Measurements from ENCODE around the gene CRYBB3. TPM values are rescaled to one million over a fixed set of nuclear protein-coding genes. Genes with fewer than 3 reads are reported as not detected.
"Not testable (repeated sequence)": the region's sequence is repeated elsewhere in the genome, so short reads cannot be mapped to it uniquely, and the experiment has no call there.

The CRYBB3 gene
- total RNA-seq, 1 donor from 2014 or later = not detected

DNA sequence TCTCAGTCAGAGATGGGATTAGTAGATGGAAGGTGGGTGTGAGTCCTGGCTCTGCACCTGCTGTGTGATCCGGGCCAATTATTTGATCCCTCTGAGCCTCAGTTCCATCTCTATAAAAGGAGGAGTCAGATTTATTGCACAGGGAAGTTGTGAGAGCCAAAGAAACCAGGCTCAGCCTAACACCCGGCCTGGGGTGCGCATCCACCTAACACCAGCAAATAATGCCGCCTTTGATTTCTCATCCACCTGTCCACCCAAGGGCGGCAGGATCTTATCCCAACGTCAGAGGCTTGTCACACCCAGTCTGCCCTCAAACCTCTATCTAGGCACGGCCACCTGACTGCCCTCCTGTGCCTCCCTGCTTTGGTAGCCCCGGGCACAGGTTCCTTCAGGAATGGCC is 22.1 kb downstream of the CRYBB3 start:
- H3K27ac Mint-ChIP-seq = no peak overlapping the region
- H3K36me3 Mint-ChIP-seq = no peaks in the 10 kb centered on the region
- TF ChIP-seq, protein P1, sequence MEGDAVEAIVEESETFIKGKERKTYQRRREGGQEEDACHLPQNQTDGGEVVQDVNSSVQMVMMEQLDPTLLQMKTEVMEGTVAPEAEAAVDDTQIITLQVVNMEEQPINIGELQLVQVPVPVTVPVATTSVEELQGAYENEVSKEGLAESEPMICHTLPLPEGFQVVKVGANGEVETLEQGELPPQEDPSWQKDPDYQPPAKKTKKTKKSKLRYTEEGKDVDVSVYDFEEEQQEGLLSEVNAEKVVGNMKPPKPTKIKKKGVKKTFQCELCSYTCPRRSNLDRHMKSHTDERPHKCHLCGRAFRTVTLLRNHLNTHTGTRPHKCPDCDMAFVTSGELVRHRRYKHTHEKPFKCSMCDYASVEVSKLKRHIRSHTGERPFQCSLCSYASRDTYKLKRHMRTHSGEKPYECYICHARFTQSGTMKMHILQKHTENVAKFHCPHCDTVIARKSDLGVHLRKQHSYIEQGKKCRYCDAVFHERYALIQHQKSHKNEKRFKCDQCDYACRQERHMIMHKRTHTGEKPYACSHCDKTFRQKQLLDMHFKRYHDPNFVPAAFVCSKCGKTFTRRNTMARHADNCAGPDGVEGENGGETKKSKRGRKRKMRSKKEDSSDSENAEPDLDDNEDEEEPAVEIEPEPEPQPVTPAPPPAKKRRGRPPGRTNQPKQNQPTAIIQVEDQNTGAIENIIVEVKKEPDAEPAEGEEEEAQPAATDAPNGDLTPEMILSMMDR (conservative IDR thresholded peaks at IDR 0.05) = no peak
- H3K9me3 Mint-ChIP-seq = no peaks in the 10 kb centered on the region
- no peak for DNase-seq (ENCODE audit: extremely low spot score, unreplicated experiment)
- peaks cover 41% of the 10 kb centered on the region for H3K27me3 Mint-ChIP-seq
- H3K4me3 Mint-ChIP-seq = no peak overlapping the region
- no peaks in the 10 kb centered on the region for H3K4me1 Mint-ChIP-seq (ENCODE audit: unreplicated experiment)

DNA sequence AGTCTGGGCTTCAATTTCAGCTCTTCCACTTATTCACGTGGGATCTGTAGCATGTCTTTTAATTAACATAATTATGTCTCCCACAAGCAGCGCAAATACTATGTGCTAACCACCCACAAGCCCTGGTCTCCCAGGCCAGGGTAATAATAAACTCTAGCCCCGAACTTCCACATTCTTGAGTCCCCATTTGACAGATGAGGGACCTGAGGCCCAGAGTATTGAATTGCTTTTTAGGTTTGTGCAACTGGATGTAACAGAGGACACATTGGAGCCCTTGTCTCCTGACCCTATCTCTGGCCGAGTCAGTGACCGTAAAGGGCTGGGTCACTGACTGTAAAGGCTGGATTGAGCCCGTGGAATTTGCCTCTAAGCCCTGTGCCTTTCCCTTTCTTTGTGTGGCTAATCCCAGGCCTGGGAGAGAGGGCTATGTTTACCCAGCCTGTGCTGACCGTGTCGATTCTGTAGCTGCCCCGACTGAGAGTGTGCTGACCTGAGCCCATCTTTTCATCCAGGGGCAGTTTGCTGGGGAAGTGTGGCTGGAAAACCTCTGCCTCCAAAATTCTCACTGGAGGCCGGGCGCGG is 23.7 kb downstream of the CRYBB3 start:
- Mint-ChIP-seq H3K36me3 (no peaks in the 10 kb centered on the region), H3K4me1 (ENCODE audit: unreplicated experiment) (no peaks in the 10 kb centered on the region), H3K9me3 (no peaks in the 10 kb centered on the region), H3K4me3 (no peak overlapping the region), H3K27ac (no peak overlapping the region), H3K27me3 (peaks cover 44% of the 10 kb centered on the region)
- TF ChIP-seq, protein P1 (conservative IDR thresholded peaks at IDR 0.05) = no peak
- DNase-seq (ENCODE audit: extremely low spot score, unreplicated experiment) = no peak

DNA sequence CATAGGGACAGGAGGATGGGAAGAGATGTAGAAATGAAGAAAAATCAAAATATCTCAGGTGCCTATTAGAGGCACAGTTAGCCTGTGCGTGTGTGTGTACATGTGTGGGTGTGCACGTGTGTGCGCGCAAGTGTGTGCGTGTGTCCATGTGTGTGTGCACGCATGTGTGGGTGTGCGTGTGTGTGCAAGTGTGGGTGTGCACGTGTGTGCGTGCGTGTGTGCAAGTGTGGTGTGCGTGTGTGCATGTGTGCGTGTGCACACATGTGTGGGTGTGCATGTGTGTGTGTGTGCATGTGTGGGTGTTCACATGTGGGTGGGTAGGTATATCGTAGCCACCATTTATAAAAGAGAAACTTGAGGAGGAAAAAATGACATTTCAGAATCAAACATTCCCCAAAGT is 29.2 kb downstream of the CRYBB3 start:
- no peaks in the 10 kb centered on the region for H3K9me3 Mint-ChIP-seq
- no peaks in the 10 kb centered on the region for H3K36me3 Mint-ChIP-seq
- H3K4me3 Mint-ChIP-seq = no peak overlapping the region
- H3K27ac Mint-ChIP-seq = no peak overlapping the region
- peaks cover 16% of the 10 kb centered on the region for H3K27me3 Mint-ChIP-seq
- no peaks in the 10 kb centered on the region for H3K4me1 Mint-ChIP-seq (ENCODE audit: unreplicated experiment)
- TF ChIP-seq, protein P1 (conservative IDR thresholded peaks at IDR 0.05) = no peak
- DNase-seq (ENCODE audit: extremely low spot score, unreplicated experiment) = no peak

DNA sequence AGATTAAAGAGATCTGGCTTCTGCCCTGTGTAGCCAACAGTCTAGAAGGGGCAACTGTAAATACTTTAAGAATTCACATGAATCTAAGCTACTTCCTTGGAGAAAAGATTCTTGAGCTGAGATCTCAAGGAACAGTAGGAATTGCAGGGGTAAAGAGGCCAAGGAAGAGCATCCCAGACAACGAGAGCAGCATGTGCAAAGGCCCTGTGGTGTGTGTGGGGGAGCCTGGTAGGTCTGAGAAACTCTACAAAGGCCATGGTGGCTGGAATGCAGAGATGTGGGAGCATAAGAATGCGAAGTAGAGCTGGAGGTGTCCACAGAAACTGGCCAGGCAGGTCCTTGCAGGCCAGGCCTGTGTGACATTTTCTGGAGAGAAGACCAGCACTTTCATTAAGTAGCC is 31.1 kb downstream of the CRYBB3 start:
- not testable (repeated sequence) for H3K4me1 Mint-ChIP-seq (ENCODE audit: unreplicated experiment); H3K36me3 Mint-ChIP-seq; DNase-seq (ENCODE audit: extremely low spot score, unreplicated experiment); H3K27ac Mint-ChIP-seq; H3K4me3 Mint-ChIP-seq; H3K9me3 Mint-ChIP-seq
- H3K27me3 Mint-ChIP-seq = peaks cover 18% of the 10 kb centered on the region

DNA sequence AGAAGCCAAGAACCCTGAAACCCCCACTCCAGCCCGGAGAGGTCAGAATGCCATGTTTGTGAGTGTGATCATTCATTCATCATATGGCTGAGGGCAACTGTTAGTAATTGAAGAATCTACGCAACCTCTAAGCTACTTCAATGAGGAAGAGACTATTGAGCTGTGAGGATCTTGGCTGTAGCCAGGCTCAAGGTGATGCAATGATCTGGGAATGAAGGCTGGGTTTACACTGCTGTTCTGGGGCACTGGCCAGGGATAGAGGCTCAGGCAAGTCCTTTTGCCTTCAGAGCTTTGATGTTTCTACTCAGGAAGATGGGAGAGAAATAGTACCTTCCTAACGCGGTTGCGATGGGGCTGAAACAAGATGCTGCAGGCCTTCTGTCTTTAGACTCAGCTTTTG is 32.6 kb downstream of the CRYBB3 start:
- H3K36me3 Mint-ChIP-seq = no peaks in the 10 kb centered on the region

DNA sequence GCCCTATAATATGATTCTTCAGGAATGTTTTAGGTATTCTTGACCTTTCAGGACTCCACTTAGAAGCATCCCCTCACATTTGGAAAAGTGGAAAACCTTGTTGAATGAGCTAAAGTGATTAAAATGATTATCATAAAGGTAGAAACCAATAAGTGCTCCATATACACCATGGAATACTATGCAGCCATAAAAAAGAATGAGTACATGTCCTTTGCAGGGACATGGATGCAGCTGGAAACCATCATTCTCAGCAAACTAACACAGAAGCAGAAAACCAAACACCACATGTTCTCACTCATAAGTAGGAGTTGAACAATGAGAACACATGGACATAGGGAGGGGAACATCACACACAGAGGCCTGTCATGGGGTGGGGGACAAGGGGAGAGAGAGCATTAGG is 34.0 kb downstream of the CRYBB3 start:
- DNase-seq (ENCODE audit: extremely low spot score, unreplicated experiment); H3K36me3 Mint-ChIP-seq; H3K27ac Mint-ChIP-seq; H3K4me3 Mint-ChIP-seq; H3K9me3 Mint-ChIP-seq; H3K4me1 Mint-ChIP-seq (ENCODE audit: unreplicated experiment): not testable (repeated sequence)
- H3K27me3 Mint-ChIP-seq = peaks cover 25% of the 10 kb centered on the region

More for the DNA sequence above, 32.6 kb downstream of the CRYBB3 start:
- Mint-ChIP-seq H3K4me3 (no peak overlapping the region), H3K4me1 (ENCODE audit: unreplicated experiment) (peaks cover 6% of the 10 kb centered on the region), H3K9me3 (no peaks in the 10 kb centered on the region), H3K27ac (no peak overlapping the region), H3K27me3 (peaks cover 23% of the 10 kb centered on the region)
- no peak for DNase-seq (ENCODE audit: extremely low spot score, unreplicated experiment)
- TF ChIP-seq, protein P1 (conservative IDR thresholded peaks at IDR 0.05) = no peak
